Right lobe of liver (tissue), 6 donors: ENCODE measurements around the gene RIIAD1. TPM values are rescaled to one million over a fixed set of nuclear protein-coding genes. Genes with fewer than 3 reads are reported as not detected.

ENCODE experiments used
- ATAC-seq, 4 donors: fragments of 200-7000 bp; cut with Tn5 transposase; one replicate each; pipeline ENCODE4 v1.9.1; 2020; ENCODE audit warnings: mild to moderate bottlenecking in 4 of 4, moderate library complexity in 4 of 4
- DNase-seq, 3 donors: peaks; one replicate each; pipeline ENCODE4 v3.0.0-alpha.2; 2020
- H3K27ac ChIP-seq, 3 donors: fragments of 200-600 bp; one replicate each; pipeline ENCODE4 v1.8.0; 2022
- H3K27me3 ChIP-seq, 2 donors: fragments of 200-600 bp; one replicate each; pipeline ENCODE4 v1.8.0; 2022
- H3K36me3 ChIP-seq, 4 donors: fragments of 200-600 bp; sonication (generic) in 1 of 4; one replicate each; pipeline versions ENCODE4 v1.5.1 to v1.8.0; 2017 to 2022; ENCODE audit warnings: control low read depth in 1 of 4
- H3K4me1 ChIP-seq, 4 donors: fragments of 200-600 bp; sonication (generic) in 1 of 4; one replicate each; pipeline versions ENCODE4 v1.5.1 to v1.8.0; 2017 to 2022; ENCODE audit warnings: control low read depth in 1 of 4
- H3K4me3 ChIP-seq, 3 donors: fragments of 200-600 bp; one replicate each; pipeline ENCODE4 v1.8.0; 2022
- H3K9me3 ChIP-seq, 4 donors: fragments of 200-600 bp; sonication (generic) in 1 of 4; one replicate each; pipeline versions ENCODE4 v1.5.1 to v1.8.0; 2017 to 2022; ENCODE audit warnings: control low read depth in 1 of 4
- CTCF ChIP-seq, 4 donors: fragments of 200-600 bp in 3 of 4; fragments of 450-650 bp in 1 of 4; IDR thresholded peaks; one replicate each; pipeline versions ENCODE4 v1.5.1 to v1.8.0; 2016 to 2022; ENCODE audit warnings: antibody characterized with exemption in 4 of 4, mild to moderate bottlenecking in 2 of 4
- POLR2A ChIP-seq: fragments of 450-650 bp; IDR thresholded peaks from one replicate; pipeline ENCODE4 v1.6.1; 2017; ENCODE audit warnings: antibody characterized with exemption, mild to moderate bottlenecking
- whole genome bisulfite sequencing: methylation state at CpG from one replicate; pipeline ENCODE4 v1.1.6; 2018; ENCODE audit warnings: low coverage, low lambda C conversion rate; ENCODE audit not compliant: insufficient coverage; ENCODE audit errors: missing lambda C conversion rate; 5-methylcytosine and 5-hydroxymethylcytosine counted together
- intact Hi-C, 2 donors: fragments of 100-400 bp; cut with DNase I; formaldehyde crosslinking; loops; one replicate each; pipeline versions ENCODE4 v1.11.2 to v1.14.1; 2022
- total RNA-seq, 6 experiments: library from RNA; depleted of rRNA in 2 of 6; stranded (reverse); fragments of >200 nt in 2 of 6; fragmentation: NEBNext Ultra II Directional in 3 of 6; extraction: Animal tissue kit (Norgen Biotek cat#: 25700) in 3 of 6; gene quantifications; one replicate each; pipeline versions ENCODE4 v1.1.0 to v1.2.4, GENCODE V29; 2016 to 2023
- donor health status: DM: no; HTN: yes; CAD: no.
- donor health status: DM: no; HTN: no; CAD: no.
- donor health status: DM: no; HTN: no; CAD: no.
- donor health status: DM: no; HTN: yes; CAD: no.
- donor health status: DM: no; HTN: yes; CAD: no.

The RIIAD1 gene
- total RNA-seq, 6 experiments from 2014 or later = not detected

- H3K36me3 ChIP-seq = peaks cover 0 to 18% (median 6%) of the 10 kb centered on the region in 4 donors
- ATAC-seq (no peak), DNase-seq (no peak)
- H3K4me1 ChIP-seq = peaks cover 0 to 10% (median 0%) of the 10 kb centered on the region in 4 donors
- intact Hi-C loops = no loop called here
- H3K9me3 ChIP-seq = no peaks in the 10 kb centered on the region
- H3K4me3 ChIP-seq = no peak overlapping the region
- no peak for TF ChIP-seq POLR2A
- TF ChIP-seq CTCF (IDR thresholded peaks at IDR 0.05) = no peak
- H3K27ac ChIP-seq = no peak overlapping the region
- 91% methylated on average over 3 of the region's 3 CpGs for whole genome bisulfite sequencing
- no peaks in the 10 kb centered on the region for H3K27me3 ChIP-seq
Measured at GRCh38 chr1:151692226-151692625, 29.1 kb upstream of the RIIAD1 start.

- TF ChIP-seq CTCF (IDR thresholded peaks at IDR 0.05) = peak; percentile 36 to 66 (median 54)
- no peak for TF ChIP-seq POLR2A
- DNase-seq (no peak), ATAC-seq (peak; percentile 58 to 79 (median 64))
- intact Hi-C loops = no loop called here
- H3K27ac ChIP-seq = no peak overlapping the region
- no peaks in the 10 kb centered on the region for H3K9me3 ChIP-seq
- no peak overlapping the region for H3K4me3 ChIP-seq
- H3K4me1 ChIP-seq = peaks cover 0 to under 1% (median 0%) of the 10 kb centered on the region in 4 donors
- 61% methylated on average over 4 of the region's 4 CpGs for WGBS
- H3K27me3 ChIP-seq = no peaks in the 10 kb centered on the region
- H3K36me3 ChIP-seq = peaks cover 0 to 18% (median 6%) of the 10 kb centered on the region in 4 donors
Measured at GRCh38 chr1:151693057-151693651, 28.2 kb upstream of the RIIAD1 start.

GRCh38 chr1:151701515-151701914, 19.8 kb upstream of the RIIAD1 start:
- Histone ChIP-seq H3K27ac (no peak overlapping the region), H3K9me3 (no peaks in the 10 kb centered on the region), H3K4me3 (no peak overlapping the region), H3K4me1 (no peaks in the 10 kb centered on the region), H3K27me3 (no peaks in the 10 kb centered on the region), H3K36me3 (peaks cover 0 to 12% (median 0%) of the 10 kb centered on the region in 4 donors)
- TF ChIP-seq POLR2A = no peak
- TF ChIP-seq CTCF (IDR thresholded peaks at IDR 0.05) = no peak
- no peak for DNase-seq
- intact Hi-C loops = no loop called here
- ATAC-seq = no peak
- 100% methylated on average over 3 of the region's 5 CpGs for WGBS

- H3K9me3 ChIP-seq = no peaks in the 10 kb centered on the region
- no peak overlapping the region for H3K27ac ChIP-seq
- ATAC-seq = peak in 1 of 4 donors; percentile 9
- H3K4me1 ChIP-seq = no peaks in the 10 kb centered on the region
- H3K4me3 ChIP-seq = no peak overlapping the region
- intact Hi-C loops = no loop called here
- DNase-seq = no peak
- WGBS = no CpG with 5 or more reads among the region's 8 CpGs
- TF ChIP-seq CTCF (IDR thresholded peaks at IDR 0.05) (no peak), POLR2A (no peak)
- no peaks in the 10 kb centered on the region for H3K27me3 ChIP-seq
- peaks cover 0 to 12% (median 0%) of the 10 kb centered on the region in 4 donors for H3K36me3 ChIP-seq
Measured at GRCh38 chr1:151702936-151703335, 18.4 kb upstream of the RIIAD1 start.
